Cardiac septum (tissue), 1 donor: ENCODE measurements around the gene ATP8B2. TPM values are rescaled to one million over a fixed set of nuclear protein-coding genes. Genes with fewer than 3 reads are reported as not detected.
"Not testable (repeated sequence)": the region's sequence is repeated elsewhere in the genome, so short reads cannot be mapped to it uniquely, and the experiment has no call there.

Experiments used
- DNase-seq: peaks from one replicate; pipeline ENCODE4 v3.0.0-alpha.2; 2020; ENCODE audit warnings: low spot score
- intact Hi-C: fragments of 100-400 bp; cut with DNase I; formaldehyde crosslinking; loops from one replicate; pipeline ENCODE4 v1.14.0; 2022
- total RNA-seq: library from RNA; stranded (reverse); fragmentation: NEBNext Ultra II Directional; extraction: Animal tissue kit (Norgen Biotek cat#: 25700); gene quantifications from one replicate; pipeline ENCODE4 v1.2.1, GENCODE V29; 2021
- donor health status: DM: no; HTN: no; CAD: no.

Gene ATP8B2
- total RNA-seq, 1 donor from 2014 or later = 22.5 TPM

GRCh38 chr1:154341366-154341765 is 16.0 kb downstream of the ATP8B2 start:
- not testable (repeated sequence) for DNase-seq
- intact Hi-C loops = loop anchor here (10.0 kb wide), 1 partner anchor 203 kb away; no protein-coding TSS in a partner anchor

- intact Hi-C loops = loop anchor here (10.0 kb wide), 1 partner anchor 203 kb away; no protein-coding TSS in a partner anchor
- no peak for DNase-seq
Observed at GRCh38 chr1:154342132-154342531, 16.8 kb downstream of the ATP8B2 start.

GRCh38 chr1:154342836-154343472 is 17.6 kb downstream of the ATP8B2 start:
- DNase-seq = peak; percentile 86
- intact Hi-C loops = loop anchor here (10.0 kb wide), 1 partner anchor 202 kb away; no protein-coding TSS in a partner anchor

- DNase-seq = no peak
- intact Hi-C loops = loop anchor here (10.0 kb wide), 1 partner anchor 200 kb away; no protein-coding TSS in a partner anchor
Observed at GRCh38 chr1:154344977-154345837, 19.9 kb downstream of the ATP8B2 start.

GRCh38 chr1:154346276-154346917 is 21.1 kb downstream of the ATP8B2 start:
- intact Hi-C loops = loop anchor here (10.0 kb wide), 1 partner anchor 198 kb away; no protein-coding TSS in a partner anchor
- no peak for DNase-seq

GRCh38 chr1:154347961-154348360 is 22.6 kb downstream of the ATP8B2 start:
- no peak for DNase-seq
- intact Hi-C loops = loop anchor here (10.0 kb wide), 1 partner anchor 197 kb away; no protein-coding TSS in a partner anchor

- intact Hi-C loops = loop anchor here (10.0 kb wide), 1 partner anchor 196 kb away; no protein-coding TSS in a partner anchor
- DNase-seq = no peak
Observed at GRCh38 chr1:154348429-154349076, 23.2 kb downstream of the ATP8B2 start.

- intact Hi-C loops = loop anchor here (10.0 kb wide), 1 partner anchor 196 kb away; no protein-coding TSS in a partner anchor
- no peak for DNase-seq
Observed at GRCh38 chr1:154349121-154349520, 23.8 kb downstream of the ATP8B2 start.

GRCh38 chr1:154350383-154350782 is 25.1 kb downstream of the ATP8B2 start:
- intact Hi-C loops = no loop called here
- DNase-seq = no peak

- DNase-seq = no peak
- intact Hi-C loops = no loop called here
Observed at GRCh38 chr1:154351363-154352068, 26.2 kb downstream of the ATP8B2 start.

- no peak for DNase-seq
- intact Hi-C loops = no loop called here
Observed at GRCh38 chr1:154352245-154352580, 26.9 kb downstream of the ATP8B2 start.

GRCh38 chr1:154352581-154353459 is 27.5 kb downstream of the ATP8B2 start:
- intact Hi-C loops = no loop called here

GRCh38 chr1:154353460-154353904 is 28.2 kb downstream of the ATP8B2 start:
- intact Hi-C loops = no loop called here
- no peak for DNase-seq

More at GRCh38 chr1:154352581-154353459, 27.5 kb downstream of the ATP8B2 start:
- DNase-seq = no peak

GRCh38 chr1:154353966-154354365 is 28.6 kb downstream of the ATP8B2 start:
- intact Hi-C loops = no loop called here
- no peak for DNase-seq

GRCh38 chr1:154358519-154358918 is 33.2 kb downstream of the ATP8B2 start:
- DNase-seq = no peak
- intact Hi-C loops = no loop called here

- intact Hi-C loops = no loop called here
Observed at GRCh38 chr1:154360288-154360687, 35.0 kb downstream of the ATP8B2 start.

GRCh38 chr1:154360881-154361280 is 35.6 kb downstream of the ATP8B2 start:
- DNase-seq, intact Hi-C loops: not testable (repeated sequence)

More at GRCh38 chr1:154360288-154360687, 35.0 kb downstream of the ATP8B2 start:
- DNase-seq = no peak

- DNase-seq = no peak
- intact Hi-C loops = no loop called here
Observed at GRCh38 chr1:154361357-154361756, 36.0 kb downstream of the ATP8B2 start.
